Neuron (in vitro differentiated cells): ENCODE data around the gene KRTAP10-9.
"Not testable (repeated sequence)": the region's sequence is repeated elsewhere in the genome, so short reads cannot be mapped to it uniquely, and the experiment has no call there.

Experiments used
- H2AFZ ChIP-seq: one replicate; pipeline ENCODE4 v1.6.1; 2013; ENCODE audit warnings: low read depth, mild to moderate bottlenecking, inconsistent platforms, low read length, moderate library complexity
- H3K27me3 ChIP-seq: one replicate; pipeline ENCODE4 v1.6.1; 2013; ENCODE audit warnings: low read length; ENCODE audit not compliant: insufficient read depth
- H3K36me3 ChIP-seq: one replicate; pipeline ENCODE4 v1.6.1; 2013; ENCODE audit warnings: low read length; ENCODE audit not compliant: insufficient read depth
- H3K4me1 ChIP-seq: one replicate; pipeline ENCODE4 v1.6.1; 2013; ENCODE audit warnings: low read length; ENCODE audit not compliant: insufficient read depth
- H3K4me3 ChIP-seq: 2 replicates; pipeline ENCODE4 v1.5.1; 2013; ENCODE audit warnings: mild to moderate bottlenecking, low read length, moderate library complexity
- H3K9me3 ChIP-seq: one replicate; pipeline ENCODE4 v1.6.1; 2013; ENCODE audit warnings: low read length

Gene KRTAP10-9

DNA sequence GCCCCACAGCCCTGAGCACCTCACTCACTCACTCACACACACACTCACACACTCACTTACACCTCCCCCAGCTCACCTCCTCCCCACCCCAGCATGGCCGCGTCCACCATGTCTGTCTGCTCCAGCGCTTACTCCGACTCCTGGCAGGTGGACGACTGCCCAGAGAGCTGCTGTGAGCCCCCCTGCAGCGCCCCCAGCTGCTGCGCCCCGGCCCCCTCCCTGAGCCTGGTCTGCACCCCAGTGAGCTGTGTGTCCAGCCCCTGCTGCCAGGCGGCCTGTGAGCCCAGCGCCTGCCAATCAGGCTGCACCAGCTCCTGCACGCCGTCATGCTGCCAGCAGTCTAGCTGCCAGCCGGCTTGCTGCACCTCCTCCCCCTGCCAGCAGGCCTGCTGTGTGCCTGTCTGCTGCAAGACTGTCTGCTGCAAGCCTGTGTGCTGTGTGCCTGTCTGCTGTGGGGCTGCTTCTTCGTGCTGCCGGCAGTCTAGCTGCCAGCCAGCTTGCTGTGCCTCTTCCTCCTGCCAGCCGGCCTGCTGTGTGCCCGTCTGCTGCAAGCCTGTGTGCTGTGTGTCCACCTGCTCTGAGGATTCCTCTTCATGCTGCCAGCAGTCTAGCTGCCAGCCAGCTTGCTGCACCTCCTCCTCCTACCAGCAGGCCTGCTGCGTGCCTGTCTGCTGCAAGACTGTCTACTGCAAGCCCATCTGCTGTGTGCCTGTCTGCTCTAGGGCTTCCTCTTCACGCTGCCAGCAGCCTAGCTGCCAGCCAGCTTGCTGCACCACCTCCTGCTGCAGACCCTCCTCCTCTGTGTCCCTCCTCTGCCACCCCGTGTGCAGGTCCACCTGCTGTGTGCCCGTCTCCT is 19.7 kb downstream of the KRTAP10-9 start, which contains the start of gene KRTAP10-11:
KRTAP10-11 (plus strand) TSS at position 49 of the 856 bp plus-strand sequence; CDS start at position 94, 45 bp downstream.
- not testable (repeated sequence) for H3K9me3 ChIP-seq, H3K4me3 ChIP-seq, H3K36me3 ChIP-seq, H3K4me1 ChIP-seq, H2AFZ ChIP-seq
- peaks cover 13% of the 10 kb centered on the region for H3K27me3 ChIP-seq

DNA sequence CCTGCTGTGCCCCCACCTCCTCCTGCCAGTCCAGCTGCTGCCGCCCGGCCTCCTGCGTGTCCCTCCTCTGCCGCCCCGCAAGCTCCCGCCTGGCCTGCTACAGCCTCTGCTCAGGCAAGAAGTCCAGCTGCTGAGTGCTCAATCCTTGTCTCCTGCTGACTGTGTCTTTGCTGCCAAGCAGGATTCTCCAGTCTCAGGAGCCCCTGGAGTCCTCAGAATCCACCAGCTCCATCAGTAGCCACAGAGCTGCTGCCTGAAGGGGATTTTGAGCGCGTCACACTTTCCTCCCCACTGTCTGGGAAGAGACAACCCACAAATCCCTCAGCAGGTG is 20.3 kb downstream of the KRTAP10-9 start:
- peaks cover 13% of the 10 kb centered on the region for H3K27me3 ChIP-seq
- no peaks in the 10 kb centered on the region for H3K9me3 ChIP-seq
- H3K36me3 ChIP-seq, result no peaks in the 10 kb centered on the region
- no peak overlapping the region for H3K4me3 ChIP-seq
- no peak overlapping the region for H2AFZ ChIP-seq
- no peaks in the 10 kb centered on the region for H3K4me1 ChIP-seq

DNA sequence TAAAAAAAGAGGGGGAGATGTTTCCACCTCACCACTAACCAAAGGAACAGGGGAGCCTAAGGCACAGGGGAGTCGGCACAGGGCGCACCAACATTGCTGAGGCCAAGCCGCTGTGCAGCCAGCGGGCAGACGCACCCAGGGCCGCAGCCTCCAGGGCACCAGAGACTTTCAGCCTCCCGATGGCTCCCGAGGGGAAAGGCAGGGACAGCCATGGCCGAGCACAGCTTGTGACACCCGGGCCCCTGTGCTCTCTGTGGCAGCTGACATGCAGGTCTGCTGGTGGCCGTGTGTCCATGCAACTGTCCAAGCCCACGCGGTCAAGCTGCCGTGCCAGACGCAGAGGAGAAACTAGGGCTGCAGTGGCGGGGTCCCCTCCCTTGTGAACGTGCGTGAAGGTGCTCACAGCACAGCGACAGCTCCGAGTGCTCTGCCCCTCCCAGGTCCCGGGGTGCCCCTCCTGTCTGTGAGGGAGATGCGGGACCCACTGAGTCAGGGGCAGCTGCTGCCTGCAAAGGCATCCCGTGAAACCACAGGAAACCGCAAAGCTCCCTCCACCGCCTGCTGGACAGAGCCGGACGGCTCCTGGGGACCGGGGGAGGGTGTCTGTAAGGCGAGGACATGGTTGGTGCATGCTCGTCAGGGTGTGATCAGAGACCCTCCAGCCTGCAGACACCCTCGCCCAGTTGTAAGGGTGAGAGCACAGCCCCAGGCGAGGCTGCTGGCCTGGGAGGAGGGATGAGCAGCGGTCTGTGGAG is 21.8 kb downstream of the KRTAP10-9 start:
- Histone ChIP-seq H3K27me3 (peaks cover 13% of the 10 kb centered on the region), H2AFZ (no peak overlapping the region), H3K36me3 (no peaks in the 10 kb centered on the region), H3K4me1 (no peaks in the 10 kb centered on the region), H3K9me3 (no peaks in the 10 kb centered on the region), H3K4me3 (no peak overlapping the region)

DNA sequence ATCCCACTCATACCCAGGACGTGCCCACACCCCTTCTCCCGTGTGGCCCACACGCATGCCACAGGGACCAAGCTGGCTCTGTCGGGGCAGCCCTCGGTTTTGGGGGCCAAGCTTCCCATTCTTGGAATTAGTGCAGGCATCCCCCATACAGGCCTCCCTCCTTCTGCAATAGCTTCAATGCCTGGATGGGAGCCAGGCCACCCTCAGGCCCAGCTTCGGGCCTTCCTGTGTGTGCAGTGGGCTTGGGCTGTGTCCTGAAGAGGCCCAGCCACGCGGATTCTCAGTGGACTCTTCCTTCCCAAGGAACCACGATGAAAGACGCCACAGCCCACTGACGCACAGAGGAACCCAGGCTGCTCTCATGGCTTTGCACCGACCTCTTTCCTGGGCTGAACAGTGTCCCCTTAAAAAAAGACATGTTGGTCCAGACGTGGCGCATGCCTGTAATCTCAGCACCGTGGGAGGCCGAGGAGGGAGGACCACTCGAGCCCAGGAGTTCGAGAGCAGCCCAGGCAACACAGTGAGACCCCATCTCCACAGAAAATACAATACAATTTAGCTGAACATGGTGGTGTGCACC is 22.7 kb downstream of the KRTAP10-9 start:
- peaks cover 13% of the 10 kb centered on the region for H3K27me3 ChIP-seq
- H3K36me3 ChIP-seq, result no peaks in the 10 kb centered on the region
- H3K4me1 ChIP-seq, result no peaks in the 10 kb centered on the region
- no peak overlapping the region for H2AFZ ChIP-seq
- H3K9me3 ChIP-seq, result no peaks in the 10 kb centered on the region
- no peak overlapping the region for H3K4me3 ChIP-seq

DNA sequence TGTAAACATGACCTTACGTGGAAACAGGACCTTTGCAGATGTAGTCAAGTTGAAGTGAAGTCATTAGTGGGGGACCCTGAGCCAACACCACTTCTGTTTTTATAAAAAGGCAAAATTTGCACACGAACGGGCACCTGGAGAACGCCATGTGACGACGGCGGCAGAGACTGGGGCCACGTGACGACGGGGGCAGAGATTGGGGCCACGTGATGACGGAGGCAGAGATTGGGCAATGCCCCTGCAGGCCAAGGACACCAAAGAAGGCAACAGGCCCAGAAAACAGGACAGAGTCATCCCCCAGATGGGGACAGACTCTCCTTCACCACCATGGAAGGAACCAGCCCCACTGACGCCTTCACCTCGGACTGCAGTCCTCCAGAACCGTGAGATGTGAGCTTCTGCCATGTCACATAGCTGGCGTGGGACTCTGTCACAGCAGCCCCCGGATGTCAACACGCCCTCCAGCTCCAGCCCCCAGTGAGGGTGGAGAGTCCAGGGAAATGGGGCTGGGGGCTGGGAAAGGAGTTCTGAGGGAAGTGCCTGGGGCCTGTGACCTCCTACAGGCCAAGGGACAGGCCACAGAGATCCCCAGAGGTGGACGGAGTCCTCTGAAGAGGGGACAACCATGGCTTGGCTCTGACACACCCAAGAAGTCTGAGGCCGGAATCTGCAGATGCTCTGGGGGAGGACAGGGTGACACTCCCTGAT is 23.5 kb downstream of the KRTAP10-9 start:
- no peaks in the 10 kb centered on the region for H3K9me3 ChIP-seq
- no peak overlapping the region for H2AFZ ChIP-seq
- no peak overlapping the region for H3K4me3 ChIP-seq
- H3K4me1 ChIP-seq, result no peaks in the 10 kb centered on the region
- peaks cover 13% of the 10 kb centered on the region for H3K27me3 ChIP-seq
- no peaks in the 10 kb centered on the region for H3K36me3 ChIP-seq

DNA sequence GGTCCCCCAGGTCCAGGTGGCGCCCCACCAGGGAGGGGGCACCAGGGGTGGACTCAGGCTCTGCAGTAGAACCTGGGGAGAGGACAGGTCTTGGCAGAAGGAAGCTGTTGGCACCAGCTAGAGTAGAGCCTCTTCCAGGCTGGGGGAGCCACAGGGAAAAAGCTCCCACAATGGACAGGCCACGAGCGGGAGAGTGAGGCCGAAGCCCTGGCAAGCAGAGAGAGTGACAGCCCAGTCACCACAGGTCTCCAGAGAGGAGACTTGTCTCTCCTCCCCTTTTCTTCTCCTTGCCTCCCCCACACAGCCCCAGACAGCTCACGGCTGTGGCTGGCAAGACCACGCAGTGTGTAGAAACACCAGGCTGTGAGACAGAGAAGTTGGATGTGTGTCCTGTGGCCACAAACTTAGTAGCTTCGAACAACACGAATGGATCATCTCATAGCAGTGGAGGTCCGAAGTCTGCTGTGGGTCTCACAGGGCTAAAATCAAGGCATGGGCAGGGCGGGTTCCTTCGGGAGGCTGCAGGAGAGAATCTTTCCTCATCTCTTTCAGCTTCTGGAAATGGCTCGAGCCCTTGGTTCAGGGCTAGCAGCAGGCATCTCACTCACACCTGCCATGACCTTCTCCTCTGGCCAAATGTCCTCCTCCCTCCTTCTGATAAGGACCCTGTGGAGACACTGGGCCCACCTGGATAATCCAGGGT is 24.2 kb downstream of the KRTAP10-9 start:
- Histone ChIP-seq H2AFZ (no peak overlapping the region), H3K4me1 (no peaks in the 10 kb centered on the region), H3K27me3 (peaks cover 13% of the 10 kb centered on the region), H3K36me3 (no peaks in the 10 kb centered on the region), H3K4me3 (no peak overlapping the region), H3K9me3 (no peaks in the 10 kb centered on the region)

DNA sequence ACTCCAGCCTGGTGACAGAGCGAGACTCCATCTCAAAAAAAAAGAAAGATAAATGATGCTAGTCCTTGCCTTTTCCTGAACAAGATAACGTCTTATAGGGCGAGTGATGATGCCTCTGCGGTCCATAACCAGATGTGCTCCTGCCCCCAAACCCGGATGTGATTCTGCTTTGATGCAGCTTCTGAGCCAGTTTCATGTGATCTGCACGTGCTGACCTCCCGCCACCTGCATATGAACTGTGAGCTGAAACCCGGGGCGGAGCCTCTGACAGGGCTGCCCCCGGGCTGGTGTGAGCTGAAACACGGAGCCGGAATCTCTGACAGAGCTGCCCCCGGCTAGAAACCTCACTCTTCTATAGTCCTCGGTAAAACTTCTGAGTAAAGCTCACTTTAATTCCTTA is 26.2 kb downstream of the KRTAP10-9 start:
- Histone ChIP-seq H3K4me3 (no peak overlapping the region), H3K9me3 (no peaks in the 10 kb centered on the region), H3K27me3 (no peaks in the 10 kb centered on the region), H3K4me1 (no peaks in the 10 kb centered on the region), H3K36me3 (no peaks in the 10 kb centered on the region), H2AFZ (no peak overlapping the region)

DNA sequence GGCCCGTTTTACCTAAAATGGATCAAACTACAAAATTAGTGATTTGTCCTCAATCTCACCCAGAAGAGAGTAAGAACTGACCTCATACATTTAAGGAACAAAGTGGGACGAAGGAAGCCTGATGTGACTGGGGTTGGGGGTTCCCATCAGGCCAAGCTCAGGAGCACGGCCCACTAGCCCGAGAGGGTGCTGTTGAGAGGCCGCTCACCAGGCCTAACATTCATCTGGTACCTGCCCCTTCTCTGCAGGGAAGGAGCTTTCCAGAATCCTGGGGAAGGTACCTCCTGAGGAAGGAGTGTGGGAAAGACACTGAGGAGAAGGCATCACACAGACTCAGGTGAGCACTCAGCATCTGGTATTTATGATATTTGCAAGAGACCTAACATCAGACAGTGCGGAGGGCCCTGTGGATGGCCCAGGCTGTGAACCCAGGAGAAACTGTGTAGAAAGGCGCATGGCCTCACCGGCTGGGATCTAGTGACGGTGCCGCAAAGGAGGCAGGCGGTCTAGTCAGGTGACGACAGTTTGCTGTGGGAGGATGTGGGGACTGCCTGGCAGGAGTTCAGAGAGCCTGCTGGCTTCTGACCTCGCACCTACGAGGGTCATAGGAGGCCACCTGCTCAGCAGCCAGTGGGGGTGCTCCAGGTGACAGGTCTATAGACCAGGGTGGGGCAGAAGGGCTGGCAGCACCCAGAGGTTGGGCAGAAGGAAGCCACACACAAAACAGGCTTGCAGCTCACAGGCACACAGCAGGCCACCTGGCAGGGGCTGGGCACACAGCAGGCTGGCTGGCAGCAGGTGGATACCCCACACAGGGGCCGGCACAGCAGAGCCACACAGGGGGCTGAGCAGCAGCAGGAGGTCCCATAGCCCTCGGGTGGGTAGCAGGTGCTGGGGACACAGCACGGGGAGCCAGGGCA is 27.0 kb downstream of the KRTAP10-9 start:
- Histone ChIP-seq H3K4me3 (no peak overlapping the region), H3K36me3 (no peaks in the 10 kb centered on the region), H2AFZ (no peak overlapping the region)

DNA sequence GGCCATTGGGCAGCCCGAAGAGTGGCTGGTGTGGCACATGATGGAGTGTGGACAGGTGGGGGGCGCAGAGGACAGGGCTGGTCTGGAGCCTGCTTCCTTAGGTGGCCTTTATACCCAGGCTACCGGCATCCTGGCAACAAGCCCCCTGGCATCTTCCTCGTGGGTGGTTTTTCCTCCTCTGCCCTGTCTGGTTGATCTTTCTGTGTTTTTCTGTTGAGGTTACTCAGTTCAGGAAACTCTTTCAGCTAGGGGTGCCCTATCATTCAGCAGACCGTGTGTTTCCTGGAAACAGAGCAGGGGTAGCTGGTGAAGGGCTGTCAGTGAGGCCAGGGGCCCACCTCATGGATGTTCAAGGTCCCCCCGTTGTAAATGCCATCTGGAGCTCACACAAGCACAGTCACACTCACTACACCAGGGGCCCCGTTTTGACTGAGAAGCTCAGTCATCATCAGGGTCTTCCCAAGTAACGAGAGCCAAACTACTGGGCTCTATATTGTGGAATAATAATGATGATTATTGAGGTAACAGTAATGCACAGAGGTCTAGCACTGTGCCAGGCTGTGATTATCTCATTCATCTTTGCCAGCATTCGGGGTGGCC is 27.8 kb downstream of the KRTAP10-9 start, which contains the start of gene KRTAP12-4:
KRTAP12-4 (minus strand) TSS at position 84 of the 600 bp plus-strand sequence; CDS start at position 39, 45 bp downstream.
- Histone ChIP-seq H2AFZ (no peak within 1 kb of the TSS), H3K4me1 (no peaks in the 10 kb centered on the region), H3K27me3 (no peaks in the 10 kb centered on the region), H3K4me3 (no peak within 1 kb of the TSS), H3K9me3 (no peaks in the 10 kb centered on the region), H3K36me3 (no peaks in the 10 kb centered on the region)

More for the DNA sequence above, 27.0 kb downstream of the KRTAP10-9 start:
- H3K9me3 ChIP-seq, result no peaks in the 10 kb centered on the region
- H3K4me1 ChIP-seq, result no peaks in the 10 kb centered on the region
- no peaks in the 10 kb centered on the region for H3K27me3 ChIP-seq

DNA sequence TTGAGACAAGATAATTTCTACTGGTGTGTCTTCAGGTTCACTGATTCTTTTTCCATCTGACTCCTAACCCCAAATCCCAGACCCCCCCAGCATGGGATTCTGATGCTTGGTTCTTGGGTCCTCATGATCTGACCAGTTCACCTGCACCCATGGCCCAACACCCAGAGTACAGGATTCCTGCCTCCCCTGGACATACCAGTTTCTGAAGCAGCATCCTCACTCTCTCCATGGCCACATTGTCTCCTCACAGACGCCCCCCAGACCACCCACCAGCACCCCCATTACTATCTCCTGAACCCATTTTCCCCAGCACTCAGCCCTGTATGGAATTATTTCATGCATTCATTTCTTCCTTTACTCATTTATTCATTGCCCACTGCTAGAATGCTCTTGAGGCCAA is 30.0 kb downstream of the KRTAP10-9 start:
- no peaks in the 10 kb centered on the region for H3K27me3 ChIP-seq
- H3K4me1 ChIP-seq, result no peaks in the 10 kb centered on the region
- no peak overlapping the region for H2AFZ ChIP-seq
- H3K36me3 ChIP-seq, result no peaks in the 10 kb centered on the region
- H3K4me3 ChIP-seq, result no peak overlapping the region
- no peaks in the 10 kb centered on the region for H3K9me3 ChIP-seq

DNA sequence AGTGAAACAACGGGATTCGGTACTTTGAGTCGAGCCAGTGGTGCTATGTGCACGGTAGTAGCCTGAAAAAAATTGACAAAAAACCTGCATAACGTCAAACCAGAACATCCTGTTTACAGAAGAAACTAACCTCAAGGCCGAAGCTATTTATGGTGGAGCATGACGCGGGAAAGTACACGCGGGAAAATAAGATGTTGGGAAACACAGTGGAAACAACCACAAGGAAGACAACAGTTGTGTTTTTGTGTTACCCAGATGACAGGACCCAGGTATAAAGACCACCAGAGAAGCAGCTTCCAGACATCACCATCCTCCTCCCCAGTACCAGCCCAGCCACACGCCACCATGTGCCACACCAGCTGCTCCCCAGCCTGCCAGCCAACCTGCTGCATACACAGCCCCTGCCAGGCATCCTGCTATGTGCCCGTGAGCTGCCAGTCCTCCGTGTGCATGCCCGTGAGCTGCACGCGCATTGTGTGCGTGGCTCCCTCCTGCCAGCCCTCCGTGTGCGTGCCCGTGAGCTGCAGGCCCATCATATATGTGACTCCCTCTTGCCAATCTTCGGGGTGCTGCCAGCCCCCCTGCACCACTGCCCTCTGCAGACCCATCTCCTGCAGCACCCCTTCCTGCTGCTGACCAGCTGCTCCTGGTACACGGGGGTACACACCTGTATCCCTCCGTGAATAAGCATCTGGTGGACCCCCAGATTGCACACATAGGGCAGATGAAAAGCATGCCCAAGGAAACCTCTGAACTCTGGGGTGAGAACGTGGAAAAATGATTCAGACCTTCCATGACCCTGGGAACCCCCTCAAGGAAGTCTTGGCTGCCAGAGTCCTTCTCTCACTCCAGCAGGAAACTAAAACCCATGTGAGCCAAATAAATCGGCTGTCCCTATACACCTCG is 31.0 kb downstream of the KRTAP10-9 start, which contains the start of gene KRTAP12-3:
KRTAP12-3 (plus strand) TSS at position 298 of the 906 bp plus-strand sequence; CDS start at position 346, 48 bp downstream.
- no peaks in the 10 kb centered on the region for H3K36me3 ChIP-seq
- H2AFZ ChIP-seq, result no peak within 1 kb of the TSS
- no peak within 1 kb of the TSS for H3K4me3 ChIP-seq
- no peaks in the 10 kb centered on the region for H3K9me3 ChIP-seq
- no peaks in the 10 kb centered on the region for H3K27me3 ChIP-seq
- H3K4me1 ChIP-seq, result no peaks in the 10 kb centered on the region
